SH-SY5Y (cell line): ENCODE measurements around the gene WNT2.

Experiments used
- GATA2 ChIP-seq: IDR thresholded peaks from 2 replicates; pipeline ENCODE4 v1.6.1; 2011; ENCODE audit warnings: mild to moderate bottlenecking, low read depth, low read length
- GATA3 ChIP-seq: IDR thresholded peaks from 2 replicates; pipeline ENCODE4 v1.6.1; 2011; ENCODE audit warnings: low read depth, mild to moderate bottlenecking, low read length, moderate library complexity

- no peak for TF ChIP-seq GATA3
- TF ChIP-seq GATA2: no peak
Measured at GRCh38 chr7:117347480-117347879, 24.6 kb upstream of the WNT2 start.
